ENCODE measurements around the gene MICU1. TPM values are rescaled to one million over a fixed set of nuclear protein-coding genes. Genes with fewer than 3 reads are reported as not detected.
"Not testable (repeated sequence)": the region's sequence is repeated elsewhere in the genome, so short reads cannot be mapped to it uniquely, and the experiment has no call there.

MICU1 gene
- polyA plus RNA-seq, 2 of the 4 experiments (the other 2 are of a cell fraction), result 54.5 to 58.6 TPM

GRCh38 chr10:72480861-72481260 is 145.0 kb downstream of the MICU1 start:
- ChIA-PET CTCF (no interaction called here), POLR2A (no interaction called here)
- no peak for TF ChIP-seq BCL3 (IDR thresholded peaks at IDR 0.05)
- TF ChIP-seq RFX5 (IDR thresholded peaks at IDR 0.05), result no peak
- no peak for TF ChIP-seq CEBPB (IDR thresholded peaks at IDR 0.05)
- TF ChIP-seq RNF2 (IDR thresholded peaks at IDR 0.05; ENCODE audit: borderline replicate concordance, low read depth), result no peak
- no peak for TF ChIP-seq POLR2AphosphoS2 (conservative IDR thresholded peaks at IDR 0.05; ENCODE audit: low read length)
- TF ChIP-seq BHLHE40 (IDR thresholded peaks at IDR 0.05; ENCODE audit: low read depth, low read length), result no peak
- TF ChIP-seq FOXS1 (CRISPR knock-in tag; IDR thresholded peaks at IDR 0.05), result no peak
- no peak for TF ChIP-seq TP53 (CRISPR knock-in tag; IDR thresholded peaks at IDR 0.05)
- no peak for TF ChIP-seq CHD2 (IDR thresholded peaks at IDR 0.05; ENCODE audit: low read length, partially characterized antibody)
- no peak for TF ChIP-seq CHD4 (IDR thresholded peaks at IDR 0.05; ENCODE audit: borderline replicate concordance)
- TF ChIP-seq POLR2A (IDR thresholded peaks at IDR 0.05; ENCODE audit: low read length), result no peak
- no peak for TF ChIP-seq RCOR1 (IDR thresholded peaks at IDR 0.05; ENCODE audit: low read depth, low read length)
- TF ChIP-seq MYC (IDR thresholded peaks at IDR 0.05; ENCODE audit: borderline replicate concordance, low read length), result no peak
- TF ChIP-seq EHMT2 (IDR thresholded peaks at IDR 0.05; ENCODE audit: low read depth), result no peak
- no peak for TF ChIP-seq ZC3H11A (IDR thresholded peaks at IDR 0.05)
- H3K4me1 ChIP-seq, result no peaks in the 10 kb centered on the region
- H3K9me3 ChIP-seq, result no peaks in the 10 kb centered on the region
- no peak for ATAC-seq
- no peak overlapping the region for H3K4me3 ChIP-seq
- H3K4me2 ChIP-seq, result no peak overlapping the region
- no peak for DNase-seq (ENCODE audit: low read depth in 1 of 2, low spot score in 1 of 2)
- 89% methylated on average over 2 of the region's 2 CpGs for WGBS (ENCODE audit: missing lambda C conversion rate)
- H3K27ac ChIP-seq, result no peak overlapping the region
- no peak for FAIRE-seq

GRCh38 chr10:72477463-72477862 is 148.4 kb downstream of the MICU1 start:
- FAIRE-seq, result no peak

GRCh38 chr10:72472306-72472705 is 153.6 kb downstream of the MICU1 start:
- CTCF ChIA-PET, result interaction anchor here (0.7 kb wide), 1 partner anchor 108 kb away, joined by 3 read pairs; no protein-coding TSS in a partner anchor
- no peak for FAIRE-seq

More at GRCh38 chr10:72477463-72477862, 148.4 kb downstream of the MICU1 start:
- no peak overlapping the region for H3K4me2 ChIP-seq
- ChIA-PET POLR2A (no interaction called here), CTCF (interaction anchor here (0.5 to 1.0 kb wide), 2 partner anchors 18 to 23 kb away, joined by 4 to 6 read pairs; no protein-coding TSS in a partner anchor)
- no peaks in the 10 kb centered on the region for H3K4me1 ChIP-seq
- no peak overlapping the region for H3K4me3 ChIP-seq
- ATAC-seq (no peak), DNase-seq (ENCODE audit: low read depth in 1 of 2, low spot score in 1 of 2) (no peak)
- WGBS (ENCODE audit: missing lambda C conversion rate), result 81% methylated on average over 2 of the region's 2 CpGs
- H3K27ac ChIP-seq, result no peak overlapping the region
- TF ChIP-seq RFX5 (IDR thresholded peaks at IDR 0.05) (no peak), MAFK (IDR thresholded peaks at IDR 0.05; ENCODE audit: partially characterized antibody) (no peak), USF2 (IDR thresholded peaks at IDR 0.05) (no peak)
- H3K9me3 ChIP-seq, result no peaks in the 10 kb centered on the region

DNA sequence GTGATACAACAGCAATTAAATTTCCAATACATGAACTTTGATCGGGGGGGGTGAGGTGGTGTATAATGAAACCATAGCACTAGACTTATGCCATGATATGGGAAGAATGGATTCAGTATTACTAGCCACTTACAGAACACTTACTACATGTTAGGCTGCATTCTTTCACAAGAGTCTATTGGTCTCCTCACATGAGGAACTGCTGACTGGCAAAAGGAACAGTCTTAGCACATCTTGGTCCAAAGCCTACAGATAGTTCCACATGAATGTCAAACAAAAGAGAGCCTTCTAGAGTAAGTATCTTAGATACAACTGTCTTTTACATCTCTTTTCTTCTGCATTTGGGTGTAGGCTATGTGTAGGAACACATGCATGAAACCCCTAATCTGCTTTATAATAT is 155.2 kb downstream of the MICU1 start:
- DNase-seq (ENCODE audit: low read depth in 1 of 2, low spot score in 1 of 2) (no peak), FAIRE-seq (no peak), ATAC-seq (no peak)
- Histone ChIP-seq H3K4me3 (no peak overlapping the region), H3K27ac (no peak overlapping the region), H3K4me1 (no peaks in the 10 kb centered on the region), H3K9me3 (no peaks in the 10 kb centered on the region), H3K4me2 (no peak overlapping the region)
- ChIA-PET CTCF (no interaction called here), POLR2A (no interaction called here)
- TF ChIP-seq MAFK (IDR thresholded peaks at IDR 0.05; ENCODE audit: partially characterized antibody) (peak; percentile 37), KDM5A (IDR thresholded peaks at IDR 0.05) (no peak)
- WGBS (ENCODE audit: missing lambda C conversion rate), result 38% methylated on average over 1 of the region's 1 CpG

More at GRCh38 chr10:72472306-72472705, 153.6 kb downstream of the MICU1 start:
- Histone ChIP-seq H3K4me3 (no peak overlapping the region), H3K9me3 (no peaks in the 10 kb centered on the region), H3K4me1 (no peaks in the 10 kb centered on the region), H3K4me2 (no peak overlapping the region), H3K27ac (no peak overlapping the region)
- POLR2A ChIA-PET, result no interaction called here
- no peak for TF ChIP-seq CEBPB (IDR thresholded peaks at IDR 0.05)
- no peak for DNase-seq (ENCODE audit: low read depth in 1 of 2, low spot score in 1 of 2)
- ATAC-seq, result no peak
- WGBS (ENCODE audit: missing lambda C conversion rate), result 96% methylated on average over 1 of the region's 1 CpG

- 95% methylated on average over 7 of the region's 7 CpGs for WGBS (ENCODE audit: missing lambda C conversion rate)
- H3K4me2 ChIP-seq; H3K4me1 ChIP-seq; H3K4me3 ChIP-seq; POLR2A ChIA-PET; ATAC-seq; DNase-seq (ENCODE audit: low read depth in 1 of 2, low spot score in 1 of 2); H3K27ac ChIP-seq; FAIRE-seq; H3K9me3 ChIP-seq: not testable (repeated sequence)
- CTCF ChIA-PET, result interaction anchor here (1.6 kb wide), 1 partner anchor 19 kb away, joined by 4 read pairs; no protein-coding TSS in a partner anchor
Observed at GRCh38 chr10:72467064-72467463, 158.8 kb downstream of the MICU1 start.

Data from A549 (cell line).